ENCODE data around the gene CELA1.
"Not testable (repeated sequence)": the region's sequence is repeated elsewhere in the genome, so short reads cannot be mapped to it uniquely, and the experiment has no call there.

The CELA1 gene

DNA sequence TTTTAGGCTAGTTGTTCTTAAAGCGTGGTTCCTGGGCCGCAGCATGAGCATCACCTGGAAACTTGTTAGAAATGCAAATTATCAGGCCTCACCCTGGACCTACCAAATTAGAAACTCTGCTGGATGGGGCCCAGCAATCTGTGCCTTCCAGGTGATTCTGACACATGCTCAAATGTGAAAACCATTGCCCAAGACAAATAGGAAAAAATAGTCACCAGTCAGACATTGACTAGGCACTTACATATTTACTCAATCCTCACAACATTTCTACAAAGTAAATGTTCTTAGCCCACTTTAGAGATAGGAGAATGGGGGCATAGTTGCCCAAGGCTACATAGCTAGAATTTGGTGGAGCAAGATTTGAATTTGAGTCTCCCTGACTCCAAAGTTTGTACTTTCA lies 3.3 kb downstream of the CELA1 start:
- no peak for DNase-seq (ENCODE audit: low spot score)

DNA sequence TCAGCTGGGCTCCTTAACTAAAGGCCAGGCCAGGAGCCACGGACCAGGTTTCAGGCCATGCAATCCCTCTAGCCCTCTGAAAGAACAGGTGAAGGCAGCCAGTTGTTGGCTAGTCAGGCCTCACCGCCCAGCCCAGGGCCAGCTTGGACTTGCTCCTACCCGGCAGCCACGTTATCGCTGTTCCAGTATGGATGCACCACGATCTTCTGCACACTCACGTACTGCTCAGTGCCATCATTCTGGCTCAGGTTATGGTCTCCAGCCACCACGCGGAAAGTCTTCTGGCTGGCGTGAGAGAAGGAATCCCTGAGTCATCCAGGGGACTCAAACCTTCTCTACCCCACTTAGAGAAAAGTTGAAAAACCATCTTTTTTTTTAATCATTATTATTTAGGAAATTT lies 4.1 kb downstream of the CELA1 start:
- no peak for DNase-seq (ENCODE audit: low spot score)

DNA sequence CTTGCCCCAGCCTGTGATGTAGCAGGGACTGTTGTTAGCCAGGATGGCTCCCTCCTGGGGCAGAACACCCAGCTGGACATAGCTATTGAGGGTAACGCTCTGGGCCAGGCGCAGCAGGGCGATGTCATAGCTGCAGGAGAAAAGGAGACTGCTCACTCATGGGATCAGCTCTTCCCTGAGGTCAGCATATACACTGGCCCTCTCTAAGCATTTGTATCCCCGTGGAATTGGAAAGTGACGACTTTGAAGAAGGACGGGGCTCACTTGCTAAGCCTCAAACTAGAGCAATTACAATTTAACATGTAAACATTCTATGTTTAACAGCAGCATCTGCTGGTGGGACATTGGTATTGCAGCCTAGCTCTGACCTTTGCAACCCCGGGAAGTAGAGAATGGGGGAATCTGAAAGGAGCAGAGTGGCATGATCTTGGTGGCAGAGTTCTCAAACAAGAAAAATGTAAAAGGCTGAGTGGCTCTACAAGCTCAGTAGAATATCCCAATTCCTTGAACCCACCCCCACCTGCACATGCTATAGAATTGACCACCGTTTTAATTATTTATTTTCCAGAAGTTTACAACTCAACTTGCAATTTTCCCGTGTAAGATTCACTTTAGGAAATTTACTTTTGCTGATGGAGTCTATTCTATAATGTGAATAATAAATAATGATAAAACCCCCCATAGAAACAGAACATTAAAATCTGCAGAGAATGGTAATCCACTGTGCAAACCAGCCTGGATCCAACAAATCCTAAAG lies 5.0 kb downstream of the CELA1 start:
- DNase-seq (ENCODE audit: low spot score), result peak; percentile 82

DNA sequence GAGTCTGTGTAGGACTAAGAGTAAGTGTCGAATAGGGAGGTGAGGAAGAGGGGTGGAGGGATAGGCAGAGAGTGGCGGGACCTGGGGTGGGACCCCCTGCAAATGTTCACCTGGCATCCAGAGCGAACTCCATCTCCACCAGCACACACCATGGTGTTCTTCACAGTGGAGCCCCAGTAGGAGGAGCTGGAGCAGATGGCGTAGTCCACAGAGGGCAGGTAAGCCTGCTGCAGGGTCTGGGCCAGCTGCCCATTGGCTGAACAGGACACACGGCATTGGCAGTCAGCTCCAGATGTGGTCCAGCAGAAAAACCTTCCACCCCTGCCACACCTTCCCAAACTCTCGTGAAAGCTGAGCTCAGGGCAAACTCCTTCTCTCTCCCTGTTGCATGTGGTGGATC lies 6.7 kb downstream of the CELA1 start:
- no peak for DNase-seq (ENCODE audit: low spot score)

DNA sequence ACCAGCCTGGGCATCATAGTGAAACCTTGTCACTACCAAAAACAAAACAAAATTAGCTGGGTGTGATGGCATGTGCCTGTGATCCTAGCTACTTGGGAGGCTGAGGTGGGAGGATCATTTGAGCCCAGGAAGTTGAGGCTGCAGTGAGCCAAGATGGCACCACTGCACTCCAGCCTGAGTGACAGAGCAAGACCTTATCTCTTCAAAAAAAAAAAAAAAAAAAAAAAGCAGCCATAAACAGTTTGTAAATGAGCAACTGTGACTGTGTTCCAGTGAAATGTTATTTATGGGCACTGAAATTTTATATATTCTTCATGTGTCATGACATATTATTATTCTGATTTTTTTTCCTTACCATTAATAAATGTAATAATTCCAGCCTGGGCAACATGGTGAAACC lies 9.1 kb downstream of the CELA1 start:
- not testable (repeated sequence) for DNase-seq (ENCODE audit: low spot score)

DNA sequence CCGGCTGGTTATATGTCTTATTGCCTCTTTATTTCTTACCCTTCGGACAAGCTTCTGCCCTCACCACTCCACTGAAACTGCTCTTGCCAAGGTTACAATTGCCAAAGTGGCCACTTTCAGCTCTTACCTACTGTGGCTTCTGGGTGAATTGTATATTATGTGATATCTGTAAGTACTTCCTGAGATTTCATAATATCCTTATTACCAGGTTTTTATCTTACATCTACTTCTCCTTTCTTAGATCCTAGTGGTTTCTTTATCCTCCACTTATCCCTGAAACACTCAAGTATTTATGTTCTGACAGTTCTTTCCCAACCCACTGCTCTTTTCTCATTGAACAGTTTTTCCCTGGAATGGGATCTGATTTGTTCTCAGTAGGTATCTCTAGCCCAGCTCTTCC lies 10.5 kb downstream of the CELA1 start:
- no peak for DNase-seq (ENCODE audit: low spot score)

DNA sequence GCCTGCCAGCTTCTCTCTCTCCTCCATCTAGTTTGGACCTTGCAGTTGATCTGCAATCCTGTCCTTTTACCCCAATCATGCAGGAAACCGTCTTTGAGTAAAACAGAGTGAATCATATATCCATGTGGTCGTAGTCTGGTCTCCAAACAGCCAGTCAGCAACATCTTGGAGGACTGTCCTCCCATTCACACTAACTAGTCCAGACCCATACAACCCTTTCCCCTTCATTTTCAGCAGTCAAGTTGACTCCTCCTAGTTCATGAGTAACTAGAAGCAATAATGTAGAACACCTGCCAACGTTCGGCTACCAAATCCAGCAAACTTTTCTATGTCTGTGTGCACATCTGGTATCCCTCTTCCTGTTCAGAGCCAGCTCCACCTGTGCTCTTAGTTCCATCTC lies 11.7 kb downstream of the CELA1 start:
- DNase-seq (ENCODE audit: low spot score), result no peak

DNA sequence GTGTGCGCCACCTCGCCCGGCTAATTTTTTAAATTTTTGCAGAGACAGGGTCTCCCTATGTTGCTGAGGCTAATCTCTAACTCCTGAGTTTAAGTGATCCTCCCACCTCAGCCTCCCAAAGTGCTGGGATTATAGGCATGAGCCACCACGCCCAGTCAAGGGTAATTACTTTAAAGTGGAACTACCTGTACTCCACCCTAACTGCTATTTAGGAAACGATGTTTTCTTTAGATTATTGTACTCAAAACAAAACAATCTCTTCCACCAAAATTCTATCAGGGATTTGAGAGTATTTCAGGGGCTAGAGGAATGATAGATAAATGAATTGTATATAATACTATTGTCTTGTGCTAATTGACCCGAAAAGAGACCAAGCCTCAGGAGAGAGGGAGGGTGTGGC lies 12.9 kb downstream of the CELA1 start:
- no peak for DNase-seq (ENCODE audit: low spot score)

DNA sequence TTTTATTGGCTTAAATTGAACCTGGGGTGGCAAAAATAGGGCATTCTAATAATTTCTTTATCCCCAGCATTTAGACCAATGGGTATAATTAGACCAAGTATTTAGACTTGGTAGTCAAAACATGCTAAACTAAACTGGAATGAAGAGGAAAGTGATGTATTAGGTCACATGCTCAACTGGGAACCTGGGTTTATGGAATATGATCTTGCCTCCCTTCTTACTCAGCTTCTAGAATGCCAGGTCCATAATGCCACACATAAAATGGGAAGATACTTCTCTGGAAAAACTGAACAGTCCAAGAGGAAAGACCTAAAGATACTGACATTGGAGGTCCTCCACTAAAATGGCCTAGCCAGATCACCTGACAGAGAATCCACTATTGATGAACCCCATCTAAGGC lies 16.3 kb downstream of the CELA1 start:
- DNase-seq (ENCODE audit: low spot score), result no peak

DNA sequence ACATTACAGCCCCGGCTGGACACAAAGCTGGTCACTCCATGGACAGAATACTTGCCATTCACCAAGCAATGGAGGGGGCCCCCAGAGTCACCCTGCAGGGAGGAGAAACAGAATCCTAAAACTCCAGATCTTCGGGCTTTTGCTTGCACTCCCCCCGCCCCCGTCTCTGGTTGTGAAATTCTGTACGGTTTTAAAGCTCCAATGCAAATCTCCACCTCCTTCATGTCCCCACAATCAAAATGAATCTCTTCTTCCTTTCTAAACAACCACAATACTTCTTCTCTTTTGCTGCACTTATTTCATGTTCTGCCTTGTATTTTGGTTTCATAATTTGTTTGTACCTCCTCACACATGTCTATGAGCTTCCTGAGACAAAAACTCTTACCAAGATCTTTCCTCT lies 16.7 kb downstream of the CELA1 start:
- DNase-seq (ENCODE audit: low spot score), result no peak

DNA sequence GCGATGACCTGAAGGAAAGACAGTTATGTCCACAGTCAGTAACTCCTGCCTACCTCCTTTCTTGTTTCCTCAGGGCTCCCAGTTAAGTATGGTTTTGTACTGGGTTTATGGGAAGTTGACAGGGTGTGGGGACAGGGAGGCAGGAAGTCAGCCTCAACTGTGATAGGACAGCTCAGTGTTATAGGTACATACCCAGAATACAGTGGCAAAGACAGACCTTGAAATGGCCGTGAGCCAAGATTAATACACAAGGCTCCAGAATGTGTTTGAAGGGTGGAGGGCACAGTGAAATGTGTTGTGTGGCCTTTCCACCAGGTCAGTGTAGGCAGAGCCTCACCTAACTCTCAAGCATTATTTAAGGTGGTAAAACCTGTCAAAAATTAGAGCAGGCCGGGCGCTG lies 17.9 kb downstream of the CELA1 start:
- DNase-seq (ENCODE audit: low spot score), result no peak

DNA sequence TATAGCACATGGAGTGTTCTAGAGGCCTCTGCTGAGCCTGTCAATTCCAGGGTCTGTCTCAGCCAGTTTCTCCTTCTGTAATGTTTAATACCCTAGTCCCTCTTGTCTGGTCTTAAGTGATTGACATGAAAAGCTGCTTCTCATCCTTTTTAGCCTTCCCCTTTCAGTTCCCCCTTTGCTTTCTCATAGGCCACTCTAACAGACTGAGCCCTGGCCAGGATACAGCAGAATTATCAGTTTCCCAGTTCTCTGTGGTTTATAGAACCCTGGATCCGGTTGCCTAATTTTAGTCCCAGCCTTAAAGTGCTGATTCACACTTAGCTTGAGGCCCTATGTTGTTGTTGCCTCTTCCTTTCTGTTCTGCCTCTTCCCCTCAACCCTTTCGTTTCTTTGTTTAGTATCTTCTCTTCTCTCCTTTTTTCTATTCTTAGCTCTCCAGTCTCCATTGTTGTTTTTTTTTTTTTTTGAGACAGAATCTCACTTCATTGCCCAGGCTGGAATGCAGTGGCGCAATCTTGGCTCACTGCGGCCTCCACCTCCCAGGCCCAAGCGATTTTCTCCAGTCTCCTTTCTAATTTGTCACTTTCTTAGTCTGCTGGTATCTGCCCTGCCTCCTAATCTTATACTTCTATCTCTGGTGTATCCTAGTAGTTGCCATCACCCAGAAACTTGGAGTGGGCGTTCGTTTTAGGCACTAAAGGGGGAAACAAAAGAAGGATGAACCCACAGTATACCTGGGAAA lies 19.6 kb downstream of the CELA1 start:
- DNase-seq (ENCODE audit: low spot score), result peak; percentile 79

DNA sequence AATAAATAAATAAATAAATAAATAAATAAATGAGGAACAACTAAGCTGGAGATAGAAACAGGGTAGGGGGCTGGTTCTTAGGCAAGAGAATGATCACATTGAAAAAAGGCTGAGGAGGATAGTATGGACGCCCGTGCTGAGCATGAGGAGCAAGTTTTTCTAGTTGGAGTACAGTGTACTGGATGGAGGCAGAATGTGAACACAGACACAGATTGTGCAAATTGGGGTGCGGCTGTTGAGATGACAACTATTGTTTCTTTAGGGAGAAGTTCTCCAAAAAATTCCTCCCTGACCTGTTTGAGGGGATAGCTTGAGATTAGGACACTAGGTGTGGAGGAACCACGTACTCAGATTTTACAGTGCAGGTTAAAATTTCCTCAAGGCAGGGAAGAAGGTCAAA lies 21.5 kb downstream of the CELA1 start:
- DNase-seq (ENCODE audit: low spot score), result no peak

DNA sequence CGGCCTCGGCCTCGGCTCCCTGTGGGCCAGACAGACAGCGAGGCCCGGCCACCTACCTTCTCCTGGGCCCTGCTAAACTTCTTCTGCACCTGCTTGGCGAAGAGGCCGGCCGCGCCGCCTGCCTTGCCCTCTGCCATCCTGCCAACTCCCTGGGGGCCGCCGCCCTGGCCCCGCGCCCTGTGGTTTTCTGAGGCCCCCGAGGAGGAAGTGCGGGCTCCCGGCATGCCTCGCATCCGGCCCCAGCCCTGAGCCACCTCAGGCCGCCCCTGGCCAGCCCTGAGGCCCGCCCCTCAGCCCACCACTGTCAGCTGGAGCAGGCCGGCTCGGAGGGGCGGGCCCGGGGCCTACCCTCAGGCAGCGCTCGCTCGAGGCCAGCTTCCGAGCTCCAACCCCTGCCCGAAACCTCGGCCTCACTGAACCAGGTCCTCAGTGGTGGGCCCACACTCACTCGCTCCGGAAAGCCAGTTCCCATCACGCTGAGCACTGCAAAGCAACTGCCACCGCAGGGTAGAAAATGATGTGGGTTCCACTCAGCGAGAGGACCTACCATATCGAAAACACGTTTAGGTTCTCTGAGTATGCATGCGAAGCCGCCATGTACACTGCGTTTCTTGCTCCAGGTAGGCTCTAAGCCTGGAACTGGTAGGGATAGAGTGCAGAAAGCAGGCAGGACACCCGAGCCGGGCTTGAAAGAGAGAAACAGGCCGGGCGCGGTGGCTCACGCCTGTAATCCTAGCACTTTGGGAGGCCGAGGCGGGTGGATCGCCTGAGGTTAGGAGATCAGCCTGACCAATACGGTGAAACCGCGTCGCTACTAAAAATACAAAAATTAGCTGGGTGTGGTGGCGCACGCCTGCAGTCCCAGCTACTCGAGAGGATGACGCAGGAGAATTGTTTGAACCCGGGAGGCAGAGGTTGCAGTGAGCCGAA lies 22.2 kb downstream of the CELA1 start, which contains the start of gene BIN2:
BIN2 (minus strand) TSS at position 209 of the 930 bp plus-strand sequence; CDS start at position 137, 72 bp downstream.
- no peak for DNase-seq (ENCODE audit: low spot score)

DNA sequence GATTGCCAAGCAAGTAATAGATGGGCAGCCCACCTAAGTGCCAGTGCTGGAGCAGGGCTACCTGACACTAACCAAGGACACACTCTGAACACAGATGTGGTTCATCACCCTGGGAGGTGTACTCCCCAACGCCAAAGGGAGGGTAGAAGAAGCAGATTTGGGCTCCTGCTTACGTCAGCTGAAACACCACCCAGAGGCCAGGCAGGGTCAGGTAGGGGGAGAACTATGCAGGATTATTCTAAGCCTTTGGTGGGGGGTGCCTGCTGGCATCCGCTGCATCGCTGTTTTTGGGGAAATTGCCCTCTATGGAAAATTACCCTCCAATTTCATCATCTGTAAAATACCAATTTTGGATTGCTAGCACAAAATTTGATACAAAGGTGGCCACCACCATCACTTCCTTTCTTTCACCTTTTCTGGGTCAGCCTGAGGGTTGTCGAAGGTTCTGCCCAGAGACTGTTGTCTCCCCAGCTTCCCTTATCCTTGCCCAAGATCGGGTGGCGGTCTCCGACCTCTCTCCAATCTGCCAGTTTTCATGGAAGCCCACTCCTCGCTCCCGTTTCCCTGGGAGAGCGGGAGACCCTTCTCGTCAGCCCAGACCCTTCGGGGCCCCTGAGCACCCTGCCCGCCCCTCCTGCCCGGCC lies 23.0 kb downstream of the CELA1 start:
- DNase-seq (ENCODE audit: low spot score), result no peak

DNA sequence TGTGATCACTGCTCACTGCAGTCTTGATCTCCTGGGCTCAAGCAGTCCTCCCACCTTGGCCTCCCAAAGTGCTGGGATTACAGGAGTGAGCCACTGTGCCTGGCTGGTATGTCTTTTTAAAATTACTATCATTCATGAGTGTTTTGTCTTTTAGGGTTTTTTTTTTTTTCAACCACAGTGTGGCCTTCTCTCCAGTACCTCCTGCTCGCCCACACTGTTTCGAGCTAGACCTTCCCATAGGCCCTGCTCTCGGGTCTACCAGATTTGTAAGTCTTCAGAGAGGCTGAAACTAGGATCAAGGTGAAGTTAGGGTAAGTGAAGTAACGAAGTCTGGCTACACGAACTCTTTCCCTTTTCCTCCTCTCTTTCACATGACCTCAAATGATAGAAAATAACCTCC lies 24.0 kb downstream of the CELA1 start:
- no peak for DNase-seq (ENCODE audit: low spot score)

DNA sequence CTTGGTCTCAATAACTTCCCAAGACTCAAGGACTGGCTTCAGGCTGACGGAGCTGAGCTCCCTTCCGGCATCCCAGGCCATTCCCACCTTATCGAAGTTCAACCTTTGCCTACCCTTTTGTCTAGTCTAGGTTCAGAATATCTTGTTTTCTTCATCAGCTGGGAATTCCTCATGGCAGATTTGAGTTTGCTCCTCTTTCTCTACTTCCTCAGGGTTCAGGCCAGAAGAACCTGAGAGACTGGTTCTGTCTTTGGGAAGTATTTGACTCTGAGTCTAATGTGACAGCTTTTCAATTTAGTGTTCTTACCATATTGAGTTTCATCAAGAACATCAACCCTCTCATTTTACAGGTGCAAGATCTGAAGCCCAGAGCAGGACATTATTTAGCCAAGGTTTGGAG lies 24.6 kb downstream of the CELA1 start:
- no peak for DNase-seq (ENCODE audit: low spot score)

DNA sequence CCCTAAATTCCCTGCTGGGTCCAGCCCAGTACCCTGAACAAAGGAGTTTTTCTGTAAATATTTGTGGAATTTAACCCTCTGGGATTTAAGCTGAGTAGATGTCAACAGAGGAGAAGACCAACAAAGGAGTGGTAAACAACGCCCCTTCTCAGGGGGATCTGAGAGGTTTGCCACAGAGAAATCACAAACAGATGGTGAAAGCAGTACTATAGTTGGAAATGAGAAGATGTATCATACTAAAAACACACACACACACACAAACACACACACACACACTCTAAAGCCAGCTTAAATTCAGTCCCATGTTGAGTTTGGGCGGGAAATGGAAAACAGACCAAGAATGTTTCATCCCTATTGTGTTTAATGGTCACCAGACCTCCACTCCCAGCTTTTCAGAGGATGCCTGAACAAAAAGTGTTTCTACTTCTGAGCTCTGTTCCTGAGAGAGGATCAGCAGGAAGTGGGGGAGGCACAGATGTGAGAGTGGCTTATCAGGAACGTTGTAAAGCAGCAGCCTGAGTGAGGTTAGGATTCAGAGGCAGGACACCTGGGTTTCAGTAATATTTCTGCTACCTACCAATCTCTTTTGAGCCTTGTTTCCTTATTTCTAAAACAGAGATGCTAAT lies 25.7 kb downstream of the CELA1 start:
- peak; percentile 59 for DNase-seq (ENCODE audit: low spot score)

DNA sequence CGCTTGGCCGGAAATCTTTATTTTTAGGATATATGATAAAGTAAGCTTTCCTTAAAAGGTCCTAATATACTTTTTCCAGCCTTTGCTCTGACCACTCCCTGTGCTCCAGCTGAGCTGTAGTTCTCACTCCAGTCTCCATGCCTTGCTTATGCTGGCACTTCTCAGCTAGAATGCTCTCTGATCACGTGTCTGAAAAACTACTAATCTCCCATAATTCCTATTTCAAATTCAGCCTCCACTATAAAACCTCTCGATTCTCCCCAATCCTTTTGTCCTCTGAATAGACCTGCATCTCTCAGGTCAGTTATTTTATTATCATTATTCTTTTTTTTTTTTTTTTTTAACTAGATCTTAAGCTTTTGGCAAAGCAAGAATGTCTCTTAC lies 26.2 kb downstream of the CELA1 start:
- no peak for DNase-seq (ENCODE audit: low spot score)

DNA sequence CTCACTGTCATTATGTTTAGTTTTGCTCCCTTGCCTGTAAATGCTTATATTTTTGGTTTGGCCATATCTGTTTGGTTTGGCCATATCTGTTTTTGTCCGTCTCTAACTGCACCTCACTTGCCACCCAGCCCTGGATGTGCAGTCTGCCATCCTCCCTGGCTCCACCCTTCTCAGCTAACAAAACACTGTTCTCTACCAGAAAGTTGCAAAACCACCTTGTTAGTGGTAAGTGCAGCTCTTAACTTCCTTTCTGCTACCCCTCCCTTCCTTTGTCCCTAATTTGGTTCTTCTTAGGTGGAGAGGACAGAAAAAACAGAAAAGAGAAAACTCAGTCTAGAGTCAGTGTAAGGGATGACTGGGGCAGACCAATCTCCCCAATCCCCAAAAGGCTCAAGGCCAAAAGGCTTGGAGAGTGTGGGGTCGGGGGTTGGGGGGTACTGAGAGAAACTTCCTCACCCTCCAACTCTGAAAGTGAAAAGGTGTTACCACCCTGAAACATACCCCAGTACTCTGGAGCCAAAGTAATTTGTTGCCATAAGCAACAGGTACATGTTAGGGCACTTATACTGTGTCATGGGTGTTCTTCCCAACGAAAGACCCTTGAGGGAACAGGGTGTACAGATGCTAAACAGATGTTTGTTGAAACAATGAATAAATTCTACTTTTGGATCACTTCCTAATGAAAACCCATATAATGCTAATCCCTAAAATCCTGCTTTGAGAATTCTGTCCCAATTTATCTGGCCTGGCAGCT lies 27.5 kb downstream of the CELA1 start:
- DNase-seq (ENCODE audit: low spot score), result no peak

All from GM03348 (cell line).